Amniotic epithelial cell (primary cell): ENCODE results near the gene REC114.
A peak's percentile ranks its signal among the peaks of the same experiment; 100 is the strongest.
"Not testable (repeated sequence)": the region's sequence is repeated elsewhere in the genome, so short reads cannot be mapped to it uniquely, and the experiment has no call there.

Experiments used
- DNase-seq: peaks from one replicate; pipeline ENCODE4 v3.0.0-alpha.2; 2010; ENCODE audit warnings: low read depth

REC114 gene

DNA sequence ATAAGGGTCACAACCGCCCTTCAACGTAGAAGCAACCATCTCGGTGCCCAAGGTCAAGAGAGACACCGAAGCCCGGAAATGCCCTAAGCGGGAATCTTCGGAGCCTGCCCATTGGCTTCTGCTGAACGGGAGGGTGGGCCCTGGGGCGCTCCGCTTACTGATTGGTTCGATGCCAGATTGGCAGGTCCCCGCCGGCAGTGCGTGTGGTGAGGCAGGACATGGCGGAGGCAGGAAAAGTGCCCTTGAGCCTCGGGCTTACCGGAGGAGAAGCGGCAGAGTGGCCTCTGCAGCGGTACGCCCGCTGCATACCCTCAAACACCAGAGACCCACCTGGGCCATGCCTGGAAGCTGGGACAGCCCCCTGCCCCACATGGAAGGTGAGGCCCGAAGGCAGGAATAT lies at the start of gene REC114:
TSS of gene REC114 (plus strand) at position 197 of the 400 bp plus-strand sequence. CDS start at position 219, 22 bp downstream.
- DNase-seq, result no peak

DNA sequence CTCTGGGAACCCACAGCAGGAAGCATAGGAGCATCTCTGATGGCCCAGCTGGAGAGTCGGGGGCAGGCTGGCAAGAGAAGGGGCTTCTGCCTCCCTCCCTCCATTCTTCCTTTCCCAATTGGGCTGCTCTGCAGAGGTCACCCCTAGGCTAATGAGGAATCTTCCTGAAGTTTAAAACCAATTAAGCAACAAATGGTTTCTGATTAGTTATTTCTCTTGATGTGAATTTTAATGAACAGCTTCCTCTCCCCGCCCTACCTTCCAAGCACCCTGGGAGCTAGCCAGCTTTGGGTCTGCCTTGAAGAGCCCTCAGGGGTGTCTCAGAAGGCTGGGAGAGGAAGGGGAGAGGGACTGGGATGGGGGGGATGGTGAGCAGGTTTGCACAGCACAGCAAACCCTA lies 49.6 kb upstream of the REC114 start:
- DNase-seq, result no peak

DNA sequence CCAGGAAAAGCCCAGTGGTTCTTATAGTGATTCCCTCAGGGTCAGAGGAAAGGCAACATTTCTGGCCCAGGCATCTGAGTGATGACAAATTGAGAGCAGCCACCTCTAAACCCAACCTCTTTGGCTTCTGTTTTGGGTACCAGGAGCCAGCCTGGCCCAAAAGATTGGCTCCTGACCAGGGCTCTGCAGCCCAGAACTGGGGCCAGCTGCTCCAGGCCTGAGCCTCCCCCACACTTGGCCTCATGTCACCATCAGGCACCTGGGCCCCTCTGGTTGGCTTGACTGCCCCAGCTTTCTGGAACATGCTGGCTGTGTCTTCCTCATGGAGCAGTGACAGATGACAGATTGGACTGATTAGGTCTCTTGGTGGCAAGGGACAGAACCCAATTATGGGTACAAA lies 48.2 kb upstream of the REC114 start:
- no peak for DNase-seq

DNA sequence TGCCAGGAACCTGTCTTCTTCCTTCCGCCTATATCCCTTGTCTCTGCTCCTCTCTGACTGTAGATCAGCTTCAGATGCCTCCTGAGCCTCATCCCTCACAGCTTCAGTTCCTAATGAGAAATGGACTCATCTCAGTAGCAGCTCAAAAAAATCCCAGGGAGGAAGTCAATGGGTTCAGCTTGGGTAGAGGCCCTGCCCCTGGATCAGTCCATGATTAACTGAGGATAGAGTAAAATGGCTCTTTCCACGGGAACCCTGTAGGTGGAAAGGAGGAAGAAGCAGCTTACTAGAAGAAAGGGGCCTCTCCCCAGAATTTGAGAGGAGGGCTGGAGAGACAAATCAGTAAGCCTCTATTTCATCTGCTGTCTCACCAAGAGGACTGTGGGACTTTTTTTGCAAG lies 47.3 kb upstream of the REC114 start:
- DNase-seq, result no peak

- DNase-seq, result no peak
Observed at GRCh38 chr15:73397461-73397860, 45.5 kb upstream of the REC114 start.

DNA sequence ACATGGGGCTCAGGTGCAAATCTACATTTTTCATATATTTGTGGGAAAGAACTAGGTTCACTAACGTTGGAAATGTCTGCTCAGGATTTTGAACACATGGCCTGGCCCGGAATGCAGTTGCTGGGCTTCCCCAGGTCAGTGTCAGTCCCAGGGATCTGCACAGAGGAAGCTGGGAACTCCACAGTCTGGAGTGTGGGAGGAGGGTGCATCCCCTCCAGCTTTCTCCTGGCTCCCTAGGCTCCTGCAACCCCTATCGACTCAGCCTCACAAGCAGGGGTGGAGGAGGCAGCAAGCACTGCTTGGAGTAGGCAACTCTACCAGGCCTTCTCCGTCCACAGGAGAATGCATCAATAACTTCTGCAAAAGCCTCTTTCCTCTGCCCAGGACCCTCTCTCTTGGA lies 44.1 kb upstream of the REC114 start:
- no peak for DNase-seq

GRCh38 chr15:73400222-73400621 lies 42.7 kb upstream of the REC114 start:
- DNase-seq, result peak; percentile 84

DNA sequence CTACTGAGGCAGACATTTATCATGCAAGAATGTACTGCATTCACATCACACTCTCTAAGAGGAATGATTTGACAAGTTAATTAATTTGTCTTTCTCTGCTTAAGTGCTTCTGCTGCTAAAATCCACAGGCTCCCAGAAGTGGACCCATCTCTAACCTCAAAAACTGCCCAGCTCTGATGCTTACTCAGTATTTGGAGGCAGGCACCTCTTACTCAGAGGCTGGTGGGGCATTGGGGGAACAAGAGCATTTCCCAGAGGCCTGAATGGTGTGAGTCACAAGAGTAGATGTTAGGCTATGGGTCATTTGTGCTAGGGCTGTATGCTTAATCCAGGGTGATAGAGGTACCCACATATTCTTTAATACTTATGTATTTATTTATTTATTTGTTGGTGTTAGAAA lies 39.8 kb upstream of the REC114 start:
- DNase-seq, result peak; percentile 16

- no peak for DNase-seq
Observed at GRCh38 chr15:73414876-73415275, 28.1 kb upstream of the REC114 start.

- no peak for DNase-seq
Observed at GRCh38 chr15:73424506-73424905, 18.5 kb upstream of the REC114 start.

DNA sequence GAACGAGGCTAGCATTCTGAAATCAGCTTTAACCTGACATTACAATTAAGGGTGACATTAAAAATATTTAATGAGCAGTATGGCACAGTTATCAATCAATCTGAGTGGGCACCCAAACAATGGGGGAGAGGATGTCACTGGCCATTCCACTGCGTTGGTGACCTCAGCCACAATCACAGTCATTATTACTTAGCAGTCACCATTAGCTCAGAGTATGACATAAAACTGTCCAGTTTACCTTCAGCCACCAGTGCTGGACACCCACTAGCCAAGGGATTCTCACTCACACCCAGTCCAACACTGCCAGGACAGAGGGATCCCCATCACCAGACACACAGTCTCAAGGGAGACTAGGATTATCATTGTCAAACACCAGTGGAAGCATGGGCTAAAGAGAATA lies 17.5 kb upstream of the REC114 start:
- DNase-seq, result no peak

DNA sequence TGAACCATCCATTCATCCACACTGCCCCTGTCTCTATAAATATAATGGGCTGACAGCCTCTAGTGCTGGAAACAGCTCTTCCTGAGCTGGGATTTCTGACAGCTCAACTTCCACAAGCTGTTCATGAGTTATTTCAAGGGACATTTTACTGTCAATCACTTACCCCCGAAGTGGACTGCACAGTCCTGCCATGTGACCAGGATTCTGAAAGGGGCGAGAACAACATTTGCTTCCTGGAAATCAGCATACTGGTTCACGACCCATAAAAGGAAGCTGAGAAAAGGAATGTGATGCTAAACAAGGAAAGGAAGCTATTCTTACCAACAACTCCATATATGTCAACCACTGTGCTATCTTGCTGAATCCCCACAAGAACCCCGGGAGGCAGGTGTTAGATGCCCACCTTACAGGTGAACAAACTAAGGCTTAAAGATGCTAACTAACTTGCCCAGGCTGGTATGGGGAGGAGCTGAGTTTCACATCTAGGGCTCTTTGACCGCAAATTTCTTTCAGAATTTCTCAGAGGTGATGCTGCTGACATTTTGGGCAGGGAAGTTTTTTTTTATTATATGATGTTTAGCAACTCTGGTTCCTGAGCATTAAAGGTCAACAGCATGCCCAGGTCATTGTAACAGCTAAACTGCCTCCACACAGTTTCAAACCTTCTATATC lies 16.5 kb upstream of the REC114 start:
- no peak for DNase-seq

DNA sequence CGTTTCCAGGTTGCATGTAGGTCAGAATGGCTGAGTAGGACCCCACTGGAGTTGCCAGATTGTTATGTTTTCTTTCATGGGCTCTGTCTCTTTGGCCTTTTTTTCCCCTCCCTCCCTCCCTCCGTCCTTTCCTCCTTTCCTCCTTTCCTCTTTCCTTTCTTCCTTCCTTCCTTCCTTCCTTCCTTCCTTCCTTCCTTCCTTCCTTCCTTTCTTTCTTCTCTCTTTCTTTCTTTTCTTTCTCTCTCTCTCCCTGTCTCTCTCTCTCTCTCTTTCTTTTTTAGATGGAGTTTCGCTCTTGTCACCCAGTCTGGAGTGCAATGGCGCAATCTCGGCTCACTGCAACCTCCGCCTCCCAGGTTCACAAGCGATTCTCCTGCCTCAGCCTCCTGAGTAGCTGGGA lies 11.6 kb upstream of the REC114 start:
- not testable (repeated sequence) for DNase-seq

- no peak for DNase-seq
Observed at GRCh38 chr15:73433873-73434272, 9.1 kb upstream of the REC114 start.

- no peak for DNase-seq
Observed at GRCh38 chr15:73436613-73437012, 6.4 kb upstream of the REC114 start.

DNA sequence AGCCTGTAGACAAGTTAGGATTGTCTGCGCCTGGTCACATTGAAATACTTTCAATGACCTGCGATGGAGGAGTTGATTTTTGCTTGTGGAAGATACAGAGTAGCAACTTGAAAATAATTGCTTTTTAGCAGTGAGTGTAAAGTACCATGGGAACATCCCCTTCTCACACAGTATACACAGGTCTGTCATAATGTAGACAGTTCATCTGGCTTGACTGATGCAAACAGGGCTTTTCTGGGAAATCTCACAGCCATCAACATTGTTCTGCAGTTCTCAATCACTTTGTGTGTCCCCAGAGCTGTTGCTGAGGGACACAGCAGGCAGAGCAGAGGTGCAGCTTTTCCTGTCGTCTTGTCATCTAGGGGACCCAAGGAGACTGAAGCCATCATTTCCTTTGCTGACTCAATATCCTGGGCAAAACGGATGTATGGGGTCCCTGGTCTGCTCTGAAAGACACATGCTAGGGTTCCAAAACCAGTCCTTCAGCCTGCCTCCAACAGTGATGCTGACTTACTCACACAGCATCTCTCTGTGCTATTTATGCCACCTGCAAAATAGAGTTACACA lies 5.3 kb upstream of the REC114 start:
- DNase-seq, result no peak

GRCh38 chr15:73438651-73439050 lies 4.3 kb upstream of the REC114 start:
- DNase-seq, result no peak

GRCh38 chr15:73440571-73440970 lies 2.4 kb upstream of the REC114 start:
- DNase-seq, result no peak

GRCh38 chr15:73442421-73442820 lies 543 bp upstream of the REC114 start:
- DNase-seq, result no peak

DNA sequence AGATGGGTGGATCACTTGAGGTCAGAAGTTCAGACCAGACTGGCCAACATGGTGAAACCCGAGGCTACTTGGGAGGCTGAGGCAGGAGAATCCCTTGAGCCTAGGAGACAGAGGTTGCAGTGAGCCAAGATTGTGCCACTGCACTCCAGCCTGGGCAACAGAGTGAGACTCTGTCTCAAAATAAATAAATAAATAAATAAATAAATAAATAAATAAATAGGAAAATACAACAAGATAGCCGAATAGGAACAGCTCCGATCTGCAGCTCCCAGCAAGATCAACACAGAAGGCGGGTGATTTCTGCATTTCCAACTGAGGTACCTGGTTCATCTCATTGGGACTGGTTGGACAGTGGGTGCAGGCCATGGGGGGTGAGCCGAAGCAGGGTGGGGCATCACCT lies 4.5 kb downstream of the REC114 start:
- DNase-seq, result not testable (repeated sequence)

DNA sequence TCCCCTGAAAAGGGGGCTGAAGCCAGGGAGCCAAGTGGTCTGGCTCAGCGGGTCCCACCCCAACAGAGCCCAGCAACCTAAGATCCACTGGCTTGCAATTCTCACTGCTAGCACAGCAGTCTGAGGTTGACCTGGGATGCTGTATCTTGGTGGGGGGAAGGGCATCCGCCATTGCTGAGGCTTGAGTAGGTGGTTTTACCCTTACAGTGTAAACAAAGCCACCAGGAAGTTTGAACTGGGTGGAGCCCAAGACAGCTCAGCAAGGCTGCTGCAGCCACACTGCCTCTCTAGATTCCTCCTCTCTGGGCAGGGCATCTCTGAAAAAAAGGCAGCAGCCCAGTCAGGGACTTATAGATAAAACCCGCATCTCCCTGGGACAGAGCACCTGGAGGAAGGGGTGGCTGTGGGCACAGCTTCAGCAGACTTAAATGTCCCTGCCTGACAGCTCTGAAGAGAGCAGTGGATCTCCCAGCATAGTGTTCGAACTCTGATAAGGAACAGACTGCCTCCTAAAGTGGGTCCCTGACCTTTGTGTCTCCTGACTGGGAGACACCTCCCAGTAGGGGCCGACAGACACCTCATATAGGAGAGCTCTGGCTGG lies 5.3 kb downstream of the REC114 start:
- not testable (repeated sequence) for DNase-seq

GRCh38 chr15:73449980-73450379 lies 7.0 kb downstream of the REC114 start:
- DNase-seq, result not testable (repeated sequence)

DNA sequence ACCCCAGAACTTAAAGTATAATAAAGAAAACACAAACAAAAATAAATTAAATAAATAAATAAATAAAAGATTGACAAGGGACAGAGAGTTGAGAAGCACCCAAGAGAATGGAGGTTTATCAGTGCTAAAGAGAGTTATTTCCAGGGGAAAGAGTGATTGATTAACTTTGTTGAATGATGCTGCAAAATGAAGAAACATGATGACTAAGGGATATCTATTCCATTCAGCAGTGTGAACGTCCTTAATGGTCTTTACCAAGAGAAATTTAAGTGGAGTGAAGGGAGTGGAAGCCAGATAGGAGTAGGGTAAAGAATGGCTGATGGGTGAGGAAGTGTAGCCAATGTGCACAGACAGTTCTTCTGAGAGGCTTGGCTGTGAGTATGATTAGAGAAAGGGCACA lies 11.1 kb downstream of the REC114 start:
- no peak for DNase-seq

- DNase-seq, result no peak
Observed at GRCh38 chr15:73455876-73456275, 12.9 kb downstream of the REC114 start.
